SK-N-SH (cell line): Measurements from ENCODE around the gene ZNF2. TPM values are rescaled to one million over a fixed set of nuclear protein-coding genes. Genes with fewer than 3 reads are reported as not detected.

ENCODE experiments used
- CTCF ChIA-PET: fragments of 300-600, 350-600 bp; formaldehyde crosslinking; extraction: SDS; loops from one replicate; lab custom pipeline; 2021; lab: Yijun Ruan, JAX
- POLR2A ChIA-PET: fragments of 350-600 bp; sonication (Branson Sonifier 250); formaldehyde crosslinking; extraction: SDS; loops from one replicate; lab custom pipeline; 2020; ENCODE audit warnings: antibody characterized with exemption, inconsistent platforms; lab: Yijun Ruan, JAX
- DNase-seq: peaks from one replicate; pipeline ENCODE4 v3.0.0; 2012
- H2AFZ ChIP-seq: fragments of 200-600 bp; sonication (generic); 2 replicates; pipeline ENCODE4 v1.8.1; 2016; ENCODE audit warnings: antibody characterized with exemption, mild to moderate bottlenecking, low read depth
- H3F3A ChIP-seq: fragments of 200-600 bp; sonication (generic); replicated peaks from 2 replicates; pipeline ENCODE3; 2016; ENCODE audit warnings: antibody characterized with exemption, mild to moderate bottlenecking; ENCODE audit not compliant: insufficient read depth
- H3K27ac ChIP-seq, 2 experiments: fragments of 200-500 bp in 1 of 2; fragments of 200-600 bp in 1 of 2; sonication (Bioruptor generic) in 1 of 2; sonication (generic), shearing (Covaris generic) in 1 of 2; 2 replicates each; pipeline versions ENCODE4 v1.5.1 to v1.6.1; 2014 to 2016; ENCODE audit warnings: low read depth in 2 of 2, inconsistent platforms in 1 of 2, low read length in 1 of 2, mild to moderate bottlenecking in 1 of 2, mixed read lengths in 1 of 2
- H3K27me3 ChIP-seq: fragments of 200-600 bp; sonication (generic), shearing (Covaris generic); 2 replicates; pipeline ENCODE4 v1.6.1; 2016; ENCODE audit warnings: mixed run types; ENCODE audit not compliant: insufficient read depth
- H3K36me3 ChIP-seq, 2 experiments: fragments of 200-500 bp in 1 of 2; fragments of 200-600 bp in 1 of 2; sonication (Bioruptor generic) in 1 of 2; sonication (generic) in 1 of 2; replicated peaks in 1 of 2; 2 replicates each; pipeline versions ENCODE3 to v1.5.1; 2014 to 2016; ENCODE audit warnings: low read length in 1 of 2, mild to moderate bottlenecking in 1 of 2; ENCODE audit not compliant: insufficient read depth in 2 of 2, control insufficient read depth in 1 of 2
- H3K4me1 ChIP-seq, 2 experiments: fragments of 200-500 bp in 1 of 2; fragments of 200-600 bp in 1 of 2; sonication (Bioruptor generic) in 1 of 2; sonication (generic), shearing (Covaris generic) in 1 of 2; 2 replicates each; pipeline versions ENCODE4 v1.5.1 to v1.6.1; 2014 to 2016; ENCODE audit warnings: low read depth in 1 of 2, low read length in 1 of 2, mixed run types in 1 of 2; ENCODE audit not compliant: insufficient read depth in 2 of 2, control insufficient read depth in 1 of 2
- H3K4me2 ChIP-seq: fragments of 200-600 bp; sonication (generic), shearing (Covaris generic); 2 replicates; pipeline ENCODE4 v1.6.1; 2017; ENCODE audit warnings: mixed run types
- H3K4me3 ChIP-seq, 2 experiments: fragments of 200-500 bp in 1 of 2; fragments of 200-600 bp in 1 of 2; sonication (Bioruptor generic) in 1 of 2; sonication (generic), shearing (Covaris generic) in 1 of 2; 2 replicates each; pipeline versions ENCODE4 v1.5.1 to v1.8.1; 2014 to 2016; ENCODE audit warnings: low read depth in 2 of 2, inconsistent platforms in 1 of 2, low read length in 1 of 2, mild to moderate bottlenecking in 1 of 2, mixed read lengths in 1 of 2, moderate library complexity in 1 of 2
- H3K79me2 ChIP-seq: fragments of 200-600 bp; sonication (generic); 2 replicates; pipeline ENCODE4 v1.8.1; 2017; ENCODE audit warnings: mild to moderate bottlenecking; ENCODE audit not compliant: insufficient read depth
- H3K9ac ChIP-seq: fragments of 200-600 bp; sonication (generic); 2 replicates; pipeline ENCODE4 v1.6.1; 2017; ENCODE audit warnings: mixed run types
- H3K9me2 ChIP-seq: fragments of 200-600 bp; sonication (generic); 2 replicates; pipeline ENCODE4 v1.6.1; 2017; ENCODE audit warnings: mixed run types
- H3K9me3 ChIP-seq: fragments of 200-600 bp; sonication (generic); 2 replicates; pipeline ENCODE4 v1.6.1; 2017; ENCODE audit warnings: mixed run types, mild to moderate bottlenecking, moderate library complexity
- H4K20me1 ChIP-seq: fragments of 200-600 bp; sonication (generic); 2 replicates; pipeline ENCODE4 v1.6.1; 2017; ENCODE audit warnings: mild to moderate bottlenecking, mixed run types; ENCODE audit not compliant: insufficient read depth
- CHD2 ChIP-seq: fragments of 150-350 bp; IDR thresholded peaks from 2 replicates; pipeline ENCODE4 v1.6.1; 2018; ENCODE audit warnings: low read length; ENCODE audit not compliant: partially characterized antibody
- CTCF ChIP-seq: fragments of 200-600 bp; sonication (generic); IDR thresholded peaks from 2 replicates; pipeline ENCODE4 v1.6.1; 2017; ENCODE audit warnings: antibody characterized with exemption, mild to moderate bottlenecking, moderate library complexity
- ELF1 ChIP-seq: IDR thresholded peaks from 2 replicates; pipeline ENCODE4 v1.4.0; 2012
- EP300 ChIP-seq, 2 experiments: IDR thresholded peaks; 2 replicates each; pipeline versions ENCODE4 v1.4.0 to v1.6.1; 2012; ENCODE audit warnings: borderline replicate concordance in 1 of 2, low read depth in 1 of 2, low read length in 1 of 2
- FOSL2 ChIP-seq: IDR thresholded peaks from 2 replicates; pipeline ENCODE4 v1.4.0; 2012; ENCODE audit warnings: low read depth, mild to moderate bottlenecking, moderate library complexity, borderline replicate concordance
- FOXJ3 ChIP-seq: sonication (generic); formaldehyde crosslinking; IDR thresholded peaks from 2 replicates; pipeline ENCODE4 v1.5.1; 2020; ENCODE audit warnings: mild to moderate bottlenecking, missing genetic modification reagents
- FOXM1 ChIP-seq: IDR thresholded peaks from 2 replicates; pipeline ENCODE4 v1.4.0; 2012; ENCODE audit warnings: low read depth, mild to moderate bottlenecking
- GABPA ChIP-seq: IDR thresholded peaks from 2 replicates; pipeline ENCODE4 v1.4.0; 2012; ENCODE audit warnings: low read depth, mild to moderate bottlenecking
- GATA2 ChIP-seq: sonication (generic); formaldehyde crosslinking; IDR thresholded peaks from 2 replicates; pipeline ENCODE4 v1.5.0; 2020; ENCODE audit warnings: mild to moderate bottlenecking, missing genetic modification reagents
- IRF3 ChIP-seq: fragments of 150-350 bp; IDR thresholded peaks from 2 replicates; pipeline ENCODE4 v1.6.1; 2016; ENCODE audit warnings: mild to moderate bottlenecking, low read depth, low read length
- JUND ChIP-seq: IDR thresholded peaks from 2 replicates; pipeline ENCODE4 v1.4.0; 2012
- MEF2A ChIP-seq: IDR thresholded peaks from 2 replicates; pipeline ENCODE4 v1.4.0; 2012; ENCODE audit warnings: low read depth, borderline replicate concordance
- MXI1 ChIP-seq: IDR thresholded peaks from 2 replicates; pipeline ENCODE4 v1.6.1; 2012; ENCODE audit warnings: mild to moderate bottlenecking, low read depth, low read length, improper control_type of control experiment
- NFIC ChIP-seq: IDR thresholded peaks from 2 replicates; pipeline ENCODE4 v1.4.0; 2012; ENCODE audit warnings: borderline replicate concordance
- NRF1 ChIP-seq: IDR thresholded peaks from 2 replicates; pipeline ENCODE4 v1.6.1; 2012; ENCODE audit warnings: low read depth, mild to moderate bottlenecking, low read length
- PBX3 ChIP-seq: IDR thresholded peaks from 2 replicates; pipeline ENCODE4; 2012
- POLR2AphosphoS5 ChIP-seq: IDR thresholded peaks from 2 replicates; pipeline ENCODE4 v1.6.1; 2012; ENCODE audit warnings: low read depth, low read length
- RAD21 ChIP-seq: IDR thresholded peaks from 2 replicates; pipeline ENCODE4 v1.6.1; 2012; ENCODE audit warnings: mild to moderate bottlenecking, low read length
- RCOR1 ChIP-seq: fragments of 150-350 bp; IDR thresholded peaks from 2 replicates; pipeline ENCODE4 v1.6.1; 2017; ENCODE audit warnings: antibody characterized with exemption, low read length
- RFX5 ChIP-seq: IDR thresholded peaks from 2 replicates; pipeline ENCODE4 v1.6.1; 2012; ENCODE audit warnings: mild to moderate bottlenecking, improper control_type of control experiment, low read length
- RXRA ChIP-seq: IDR thresholded peaks from 2 replicates; pipeline ENCODE4 v1.4.0; 2012; ENCODE audit warnings: low read depth, mild to moderate bottlenecking, borderline replicate concordance
- SIN3A ChIP-seq: IDR thresholded peaks from 2 replicates; pipeline ENCODE4 v1.6.1; 2012; ENCODE audit warnings: low read depth, mild to moderate bottlenecking, low read length, moderate library complexity, borderline replicate concordance
- SMC3 ChIP-seq: IDR thresholded peaks from 2 replicates; pipeline ENCODE4 v1.6.1; 2012; ENCODE audit warnings: low read depth, low read length, improper control_type of control experiment
- TCF12 ChIP-seq: IDR thresholded peaks from 2 replicates; pipeline ENCODE4 v1.4.0; 2012
- TEAD4 ChIP-seq: IDR thresholded peaks from 2 replicates; pipeline ENCODE4 v1.4.0; 2012; ENCODE audit warnings: mild to moderate bottlenecking, borderline replicate concordance; ENCODE audit not compliant: insufficient read depth
- USF2 ChIP-seq: fragments of 150-350 bp; IDR thresholded peaks from 2 replicates; pipeline ENCODE4 v1.6.1; 2017; ENCODE audit warnings: antibody characterized with exemption, low read length, low read depth, borderline replicate concordance
- YY1 ChIP-seq: IDR thresholded peaks from 2 replicates; pipeline ENCODE4 v1.4.0; 2012; ENCODE audit warnings: low read depth, mild to moderate bottlenecking
- ZBTB33 ChIP-seq: IDR thresholded peaks from 2 replicates; pipeline ENCODE4 v1.4.0; 2012; ENCODE audit warnings: low read depth, borderline replicate concordance
- WGBS: methylation state at CpG from one replicate; pipeline ENCODE4 v1.1.6; 2017; ENCODE audit warnings: low lambda C conversion rate; 5-methylcytosine and 5-hydroxymethylcytosine counted together
- polyA plus RNA-seq, 3 experiments: library from polyadenylated mRNA; depleted of rRNA; stranded (reverse); fragments of >200 nt; gene quantifications; 2 replicates each; pipeline ENCODE4 v1.2.3, GENCODE V29; 2012

Gene ZNF2
- polyA plus RNA-seq, 1 of the 3 experiments (the other 2 are of a cell fraction) = 1.6 TPM

DNA sequence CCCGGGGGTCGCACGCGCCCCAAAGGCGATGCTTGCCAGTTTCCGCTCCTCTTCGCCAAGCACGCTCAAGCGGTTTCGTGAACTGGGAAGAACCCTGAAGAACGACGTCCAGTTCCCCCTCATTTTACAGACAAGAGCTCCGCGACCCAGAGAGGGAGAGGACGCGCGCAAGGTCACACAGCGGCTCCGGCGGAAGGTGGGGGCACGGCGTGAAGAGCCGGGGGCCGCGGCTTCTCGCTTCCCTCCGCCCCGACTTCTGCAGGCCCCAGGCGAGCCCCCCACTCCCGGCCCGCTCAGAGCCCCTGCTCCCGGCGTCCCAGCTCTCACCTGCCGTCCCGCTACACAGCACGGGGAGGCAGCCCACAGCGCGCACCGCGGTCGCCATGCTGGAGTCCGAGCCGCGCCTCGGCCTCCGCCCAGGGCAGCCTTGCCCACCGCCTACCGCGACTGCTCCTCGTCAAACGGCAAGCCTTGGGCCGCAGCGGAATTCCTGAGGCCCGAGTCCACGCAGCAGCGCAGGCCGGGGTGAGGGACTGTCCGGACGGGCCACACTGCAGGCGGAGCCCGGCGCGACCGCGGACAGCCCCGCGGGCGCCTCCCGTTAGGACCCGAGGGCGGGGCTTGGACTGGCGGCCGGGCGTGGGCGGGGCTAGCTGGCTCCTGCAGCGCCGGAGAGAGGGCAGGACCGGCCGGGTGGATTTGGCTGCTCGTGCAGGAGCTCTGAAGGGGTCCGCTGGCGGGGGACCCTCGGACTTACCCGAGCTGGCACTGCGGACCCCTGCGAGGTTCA is 44.0 kb upstream of the ZNF2 start, which contains the start of gene MRPS5:
Gene MRPS5 (minus strand): TSS at position 402 of the 790 bp plus-strand sequence. CDS start 17 bp downstream, at position 385.
- no peaks in the 10 kb centered on the region for H3K9me3 ChIP-seq
- no peaks in the 10 kb centered on the region for H3K9me2 ChIP-seq
- 2% methylated on average over 27 of the region's 86 CpGs for WGBS
- peak within 1 kb of the TSS; percentile 97 for H3K9ac ChIP-seq
- H3K27me3 ChIP-seq = no peaks in the 10 kb centered on the region
- H3K36me3 ChIP-seq = peaks cover 3 to 8% of the 10 kb centered on the region in 2 experiments
- H3F3A ChIP-seq = no peaks in the 10 kb centered on the region
- H4K20me1 ChIP-seq = no peaks in the 10 kb centered on the region
- POLR2A ChIA-PET = interaction anchor here (1.6 to 2.7 kb wide), 2 partner anchors 38 to 44 kb away, joined by 8 to 23 read pairs; partner anchors contain the start of genes ZNF2 and ZNF514
- peak within 1 kb of the TSS; percentile 91 for H3K4me2 ChIP-seq
- peaks cover 36% of the 10 kb centered on the region for H3K79me2 ChIP-seq
- H3K4me1 ChIP-seq = peaks cover 0 to 3% of the 10 kb centered on the region in 2 experiments; a peak in 1 of 4 replicates
- DNase-seq = peak; percentile 96
- peak within 1 kb of the TSS; percentile 93 for H2AFZ ChIP-seq
- peak within 1 kb of the TSS; percentile 77 to 94 for H3K27ac ChIP-seq
- H3K4me3 ChIP-seq = peak within 1 kb of the TSS; percentile 77 to 96
- CTCF ChIA-PET = interaction anchor here (1.0 to 3.1 kb wide), 6 partner anchors 44 to 99 kb away, joined by 3 to 14 read pairs (median 4); partner anchors contain the start of gene ZNF2
- 0 out of 2 replicates have a peak, but pooled peaks have one; percentile 20 for TF ChIP-seq TEAD4
- no peak for TF ChIP-seq RAD21
- TF ChIP-seq RCOR1 = no peak
- TF ChIP-seq RFX5 = no peak
- TF ChIP-seq CTCF = peak; percentile 21; the same call in 1 of the 2 replicates
- peak; percentile 41 for TF ChIP-seq CHD2
- TF ChIP-seq SIN3A = peak; percentile 47; the same call in 1 of the 2 replicates
- TF ChIP-seq RXRA = no peak
- no peak for TF ChIP-seq JUND
- TF ChIP-seq EP300 (IDR thresholded peaks at IDR 0.05; ENCODE audit: borderline replicate concordance in 1 of 2, low read depth in 1 of 2, low read length in 1 of 2) = 0 out of 4 replicates have a peak, but pooled peaks of 1 of the 2 experiments have one; percentile 26
- TF ChIP-seq IRF3 = no peak
- TF ChIP-seq FOSL2 = no peak
- TF ChIP-seq ELF1 = 0 out of 2 replicates have a peak, but pooled peaks have one; percentile 35
- TF ChIP-seq GABPA = no peak
- no peak for TF ChIP-seq TCF12
- no peak for TF ChIP-seq NFIC
- TF ChIP-seq MXI1 = peak; percentile 48; the same call in 1 of the 2 replicates
- no peak for TF ChIP-seq NRF1
- TF ChIP-seq YY1 = peak; percentile 90
- no peak for TF ChIP-seq FOXM1
- no peak for TF ChIP-seq SMC3
- no peak for TF ChIP-seq ZBTB33
- no peak for TF ChIP-seq FOXJ3 (CRISPR knock-in tag)
- no peak for TF ChIP-seq MEF2A
- TF ChIP-seq USF2 = no peak
- TF ChIP-seq POLR2AphosphoS5 = peak; percentile 95
- no peak for TF ChIP-seq GATA2 (CRISPR knock-in tag)
- TF ChIP-seq PBX3 = no peak
